HFF-Myc (cell line): ENCODE measurements around the gene RAB3GAP1.
"Not testable (repeated sequence)": the region's sequence is repeated elsewhere in the genome, so short reads cannot be mapped to it uniquely, and the experiment has no call there.

Experiments used
- DNase-seq: peaks from one replicate; pipeline ENCODE4 v3.0.0-alpha.2; 2011; ENCODE audit warnings: low read depth; ENCODE audit errors: extremely low read depth
- H3K4me3 ChIP-seq: replicated peaks from 2 replicates; pipeline ENCODE4 v1.5.1; 2011; ENCODE audit warnings: low read depth, mild to moderate bottlenecking, control low read depth, low read length
- CTCF ChIP-seq: IDR thresholded peaks from 2 replicates; pipeline ENCODE4 v1.5.1; 2012; ENCODE audit warnings: mild to moderate bottlenecking, low read depth, low read length, control low read depth; ENCODE audit errors: missing control alignments

Gene RAB3GAP1

DNA sequence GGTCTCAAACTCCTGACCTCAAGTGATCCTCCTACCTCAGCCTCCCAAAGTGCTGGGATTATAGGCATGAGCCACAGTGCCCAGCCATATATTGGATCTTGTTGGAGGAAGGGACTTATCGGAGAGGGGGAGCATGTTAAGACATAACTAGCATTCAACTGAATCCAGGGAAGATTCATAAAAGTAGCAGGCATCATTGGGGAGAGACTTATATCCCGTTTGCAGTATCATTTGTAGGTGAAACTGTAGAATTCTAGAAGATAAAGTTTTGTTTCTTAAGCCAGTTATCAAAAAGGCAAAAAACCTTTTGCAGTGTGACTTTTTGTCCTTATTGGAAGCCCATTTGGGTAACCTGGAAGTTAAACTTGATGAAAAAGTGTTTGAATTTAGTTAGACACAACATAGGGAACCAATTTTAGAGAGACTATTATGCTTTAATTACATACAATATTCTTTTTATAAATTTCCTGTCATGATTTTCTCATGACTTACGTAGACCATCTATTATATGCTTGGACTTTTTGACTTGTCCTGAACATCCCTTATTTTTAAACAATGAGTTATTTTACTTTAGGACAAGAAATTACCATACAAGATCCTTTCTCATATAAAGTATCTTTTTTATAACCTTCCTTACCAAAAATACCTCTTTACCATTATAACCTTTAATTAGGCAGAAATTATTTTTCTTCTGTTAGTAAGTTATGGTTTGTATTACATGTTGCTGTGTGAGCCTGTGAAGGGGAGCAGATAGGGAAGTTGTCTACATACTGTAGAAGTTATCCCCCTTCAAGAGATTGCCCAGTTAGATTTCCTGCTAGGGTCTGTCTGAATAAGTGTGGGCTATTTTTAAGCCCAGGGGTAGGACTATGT is 20.3 kb downstream of the RAB3GAP1 start:
- no peak overlapping the region for H3K4me3 ChIP-seq
- no peak for TF ChIP-seq CTCF
- DNase-seq, result no peak

GRCh38 chr2:135074216-135074615 is 22.1 kb downstream of the RAB3GAP1 start:
- DNase-seq, result no peak
- no peak overlapping the region for H3K4me3 ChIP-seq
- no peak for TF ChIP-seq CTCF

GRCh38 chr2:135076556-135076955 is 24.5 kb downstream of the RAB3GAP1 start:
- TF ChIP-seq CTCF, result no peak
- DNase-seq, result no peak
- H3K4me3 ChIP-seq, result no peak overlapping the region

DNA sequence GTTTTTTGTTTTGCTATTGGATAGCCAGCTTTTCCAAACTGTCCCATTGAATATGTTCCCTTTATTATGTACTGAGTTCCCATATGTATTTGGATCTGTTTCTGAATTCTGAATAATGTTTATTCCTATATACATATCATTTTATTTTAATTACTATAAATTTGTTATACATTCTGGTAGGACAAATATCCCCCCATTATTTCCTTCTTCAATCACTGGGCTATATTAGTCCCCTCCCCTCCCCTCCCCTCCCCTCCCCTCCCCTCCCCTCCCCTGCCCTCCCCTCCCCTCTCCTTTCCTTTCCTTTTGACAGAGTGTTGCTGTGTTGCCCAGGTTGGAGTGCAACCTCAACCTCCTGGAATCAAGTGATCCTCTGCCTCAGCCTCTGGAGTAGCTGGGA is 26.3 kb downstream of the RAB3GAP1 start:
- no peak overlapping the region for H3K4me3 ChIP-seq
- DNase-seq, result no peak
- no peak for TF ChIP-seq CTCF

GRCh38 chr2:135086222-135086621 is 34.1 kb downstream of the RAB3GAP1 start:
- no peak for DNase-seq
- no peak overlapping the region for H3K4me3 ChIP-seq
- TF ChIP-seq CTCF, result no peak

- not testable (repeated sequence) for DNase-seq, H3K4me3 ChIP-seq
Measured at GRCh38 chr2:135089597-135089996, 37.5 kb downstream of the RAB3GAP1 start.

DNA sequence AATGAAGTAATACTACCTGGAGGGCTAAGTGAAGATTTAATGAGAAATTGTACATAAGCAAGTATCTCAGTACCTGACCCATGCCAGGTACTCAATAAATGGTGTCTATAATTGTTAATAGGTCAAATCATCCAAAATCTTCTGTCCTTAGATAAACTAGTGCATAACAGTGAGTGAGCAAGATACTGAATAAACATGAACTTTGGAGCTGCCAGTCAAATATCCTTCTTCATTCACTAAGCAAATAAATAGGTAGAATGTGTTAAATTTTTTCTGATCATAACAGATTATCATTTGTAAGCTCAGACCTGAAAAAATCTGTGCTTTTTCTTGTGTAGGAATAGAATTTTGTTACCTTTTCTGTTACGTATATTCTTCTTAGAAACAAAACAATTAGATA is 39.6 kb downstream of the RAB3GAP1 start:
- TF ChIP-seq CTCF, result no peak
- H3K4me3 ChIP-seq, result no peak overlapping the region
- no peak for DNase-seq
